BLaER1 treated with 17β-estradiol and CSF1 and Interleukin-3, amounts not matched to agents 10 nM and 100 nM (cell line): ENCODE results near the gene PITPNC1.
"Not testable (repeated sequence)": the region's sequence is repeated elsewhere in the genome, so short reads cannot be mapped to it uniquely, and the experiment has no call there.

Source experiments
- H3K27ac ChIP-seq, 11 experiments: shearing (Covaris generic); formaldehyde crosslinking; 2 replicates each; pipeline ENCODE4 v1.8.1; 2022
- H3K27me3 ChIP-seq, 11 experiments: shearing (Covaris generic); formaldehyde crosslinking; 2 replicates each; pipeline ENCODE4 v1.8.1; 2022
- H3K36me3 ChIP-seq, 11 experiments: shearing (Covaris generic); formaldehyde crosslinking; 2 replicates each; pipeline ENCODE4 v1.8.1; 2022
- H3K4me1 ChIP-seq, 10 experiments: shearing (Covaris generic); formaldehyde crosslinking; 2 replicates each; pipeline ENCODE4 v1.8.1; 2022
- H3K4me2 ChIP-seq, 11 experiments: shearing (Covaris generic); formaldehyde crosslinking; 2 replicates each; pipeline ENCODE4 v1.8.1; 2022
- H3K4me3 ChIP-seq, 10 experiments: shearing (Covaris generic); formaldehyde crosslinking; 2 replicates each; pipeline ENCODE4 v1.8.1; 2022
- H3K9ac ChIP-seq, 11 experiments: shearing (Covaris generic); formaldehyde crosslinking; 2 replicates each; pipeline ENCODE4 v1.8.1; 2022
- H3K9me3 ChIP-seq, 11 experiments: shearing (Covaris generic); formaldehyde crosslinking; replicated peaks in 1 of 11; 2 replicates each; pipeline ENCODE4 v1.8.1; 2022
- H4K20me1 ChIP-seq, 11 experiments: shearing (Covaris generic); formaldehyde crosslinking; 2 replicates each; pipeline ENCODE4 v1.8.1; 2022
- Cebpa-rat ChIP-seq, 11 experiments: shearing (Covaris generic); IDR thresholded peaks; 2 replicates each; pipeline ENCODE4 v1.8.1; 2022

Gene PITPNC1

GRCh38 chr17:67644061-67644460, 267.0 kb downstream of the PITPNC1 start:
- H3K9ac ChIP-seq = no peak overlapping the region
- TF ChIP-seq Cebpa-rat (IDR thresholded peaks at IDR 0.05) = no peak
- no peak overlapping the region for H3K4me3 ChIP-seq
- no peaks in the 10 kb centered on the region for H4K20me1 ChIP-seq
- no peaks in the 10 kb centered on the region for H3K9me3 ChIP-seq
- no peaks in the 10 kb centered on the region for H3K27me3 ChIP-seq
- peaks cover 0 to 29% (median 20%) of the 10 kb centered on the region in 10 experiments; a peak in 13 of 20 replicates for H3K4me1 ChIP-seq
- H3K4me2 ChIP-seq = no peak overlapping the region
- peaks cover 0 to 58% (median 27%) of the 10 kb centered on the region in 11 experiments; a peak in 12 of 22 replicates for H3K36me3 ChIP-seq
- H3K27ac ChIP-seq = no peak overlapping the region

DNA sequence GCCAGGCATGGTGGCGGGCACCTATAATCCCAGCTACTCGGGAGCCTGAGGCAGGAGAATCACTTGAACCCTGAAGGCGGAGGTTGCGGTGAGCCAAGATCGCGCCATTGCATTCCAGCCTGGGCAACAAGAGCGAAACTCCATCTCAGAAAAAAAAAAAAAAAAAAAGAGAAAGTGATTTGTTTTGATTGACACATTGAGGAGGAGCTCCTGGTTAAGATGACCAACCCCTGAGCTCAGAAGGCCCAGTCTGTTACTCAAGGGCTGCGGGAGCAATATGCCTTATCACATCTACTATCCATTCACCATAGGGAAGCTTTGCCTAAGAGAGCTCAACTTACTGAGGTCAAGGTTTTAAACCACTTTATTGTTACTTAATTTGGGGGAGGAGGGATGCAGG, 268.1 kb downstream of the PITPNC1 start:
- not testable (repeated sequence) for H3K9ac ChIP-seq, H3K9me3 ChIP-seq, H4K20me1 ChIP-seq, H3K4me3 ChIP-seq, H3K27ac ChIP-seq, H3K4me2 ChIP-seq, H3K27me3 ChIP-seq
- Histone ChIP-seq H3K36me3 (peaks cover 0 to 50% (median 23%) of the 10 kb centered on the region in 11 experiments; a peak in 12 of 22 replicates), H3K4me1 (peaks cover 0 to 31% (median 21%) of the 10 kb centered on the region in 10 experiments; a peak in 13 of 20 replicates)

DNA sequence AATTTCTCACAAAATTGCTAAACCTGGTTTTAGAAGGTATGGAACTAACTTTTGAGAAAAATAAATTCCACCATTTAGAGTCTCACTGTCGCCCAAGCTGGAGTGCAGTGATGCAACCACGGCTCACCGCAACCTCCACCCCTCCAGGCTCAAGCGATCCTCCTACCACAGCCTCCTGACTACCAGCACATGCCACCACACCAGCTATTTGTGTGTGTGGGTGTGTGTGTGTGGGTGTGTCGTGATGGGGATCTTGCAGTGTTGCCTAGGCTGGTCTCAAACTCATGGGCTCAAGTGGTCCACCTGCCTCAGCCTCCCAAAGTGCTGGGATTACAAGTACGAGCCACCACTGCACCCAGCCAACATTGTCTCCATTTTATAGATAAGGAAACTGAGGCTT, 269.4 kb downstream of the PITPNC1 start:
- Histone ChIP-seq H4K20me1 (no peaks in the 10 kb centered on the region), H3K4me3 (no peak overlapping the region), H3K9ac (no peak overlapping the region), H3K4me1 (peaks cover 0 to 31% (median 21%) of the 10 kb centered on the region in 10 experiments; a peak in 13 of 20 replicates), H3K36me3 (peaks cover 0 to 47% (median 23%) of the 10 kb centered on the region in 11 experiments; a peak in 12 of 22 replicates), H3K27ac (no peak overlapping the region), H3K9me3 (no peaks in the 10 kb centered on the region), H3K27me3 (no peaks in the 10 kb centered on the region), H3K4me2 (peak overlapping the region in 4 of 11 experiments; percentile 42 to 49 (median 46); a peak in 5 of 22 replicates)
- no peak for TF ChIP-seq Cebpa-rat (IDR thresholded peaks at IDR 0.05)

DNA sequence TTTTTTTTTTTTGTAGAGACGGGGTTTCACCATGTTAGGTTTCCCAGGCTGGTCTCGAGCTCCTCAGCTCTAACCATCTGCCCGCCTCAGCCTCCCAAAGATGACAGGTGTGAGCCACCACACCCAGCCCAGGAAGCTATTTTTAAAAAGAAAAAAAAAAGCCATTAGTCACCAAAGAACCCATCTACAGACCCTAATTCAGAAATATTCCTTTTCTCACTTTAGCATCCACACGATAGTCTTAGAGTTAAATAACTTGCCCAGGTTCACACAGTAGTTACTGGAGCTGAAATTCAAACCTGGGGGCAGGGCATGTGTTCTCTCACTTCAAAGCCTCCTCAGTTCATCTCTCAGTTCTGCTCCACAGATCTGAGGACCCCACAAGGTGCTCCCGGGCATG, 270.4 kb downstream of the PITPNC1 start:
- no peaks in the 10 kb centered on the region; a peak in 1 of 22 replicates for H3K9me3 ChIP-seq
- H3K4me2 ChIP-seq = peak overlapping the region in 7 of 11 experiments; percentile 7 to 49 (median 42); a peak in 11 of 22 replicates
- H3K9ac ChIP-seq = no peak overlapping the region
- no peaks in the 10 kb centered on the region for H3K27me3 ChIP-seq
- no peak overlapping the region for H3K4me3 ChIP-seq
- no peak overlapping the region for H3K27ac ChIP-seq
- peaks cover 3 to 50% (median 29%) of the 10 kb centered on the region in 11 experiments; a peak in 16 of 22 replicates for H3K36me3 ChIP-seq
- peaks cover 0 to 31% (median 21%) of the 10 kb centered on the region in 10 experiments; a peak in 13 of 20 replicates for H3K4me1 ChIP-seq
- H4K20me1 ChIP-seq = no peaks in the 10 kb centered on the region
- TF ChIP-seq Cebpa-rat (IDR thresholded peaks at IDR 0.05) = no peak

GRCh38 chr17:67648032-67648905, 271.2 kb downstream of the PITPNC1 start:
- peak overlapping the region in 6 of 11 experiments; percentile 3 to 49 (median 44); a peak in 10 of 22 replicates for H3K4me2 ChIP-seq
- no peak overlapping the region for H3K9ac ChIP-seq
- no peaks in the 10 kb centered on the region for H3K27me3 ChIP-seq
- H3K4me3 ChIP-seq = no peak overlapping the region
- H4K20me1 ChIP-seq = no peaks in the 10 kb centered on the region
- peaks cover 0 to 31% (median 21%) of the 10 kb centered on the region in 10 experiments; a peak in 13 of 20 replicates for H3K4me1 ChIP-seq
- no peak for TF ChIP-seq Cebpa-rat (IDR thresholded peaks at IDR 0.05)
- peaks cover 7 to 53% (median 30%) of the 10 kb centered on the region in 11 experiments; a peak in 16 of 22 replicates for H3K36me3 ChIP-seq
- H3K9me3 ChIP-seq = no peaks in the 10 kb centered on the region; a peak in 1 of 22 replicates
- H3K27ac ChIP-seq = 0 out of 22 replicates have a peak overlapping the region, but pooled peaks of 1 of the 11 experiments have one; percentile 4

DNA sequence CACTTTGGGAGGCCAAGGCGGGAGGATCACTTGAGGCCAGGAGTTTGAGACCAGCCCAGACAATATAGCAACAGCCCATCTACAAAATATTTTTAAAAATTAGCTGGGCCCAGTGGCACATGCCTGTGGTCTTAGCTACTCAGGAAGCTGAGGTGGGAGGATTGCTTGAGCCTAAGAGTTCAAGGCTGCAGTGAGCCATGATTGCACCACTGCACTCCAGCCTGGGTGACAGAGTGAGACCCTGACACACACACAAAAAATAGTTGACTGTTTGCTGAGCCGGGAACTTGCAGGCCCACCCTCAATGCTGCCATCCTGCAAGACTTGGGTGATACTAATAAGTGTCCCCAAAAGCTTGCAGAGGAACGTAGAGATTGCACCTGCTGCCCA, 271.8 kb downstream of the PITPNC1 start:
- H3K9me3 ChIP-seq, H4K20me1 ChIP-seq, H3K27me3 ChIP-seq, H3K9ac ChIP-seq, H3K4me3 ChIP-seq: not testable (repeated sequence)
- peaks cover 0 to 31% (median 21%) of the 10 kb centered on the region in 10 experiments; a peak in 13 of 20 replicates for H3K4me1 ChIP-seq
- H3K27ac ChIP-seq = 0 out of 22 replicates have a peak overlapping the region, but pooled peaks of 1 of the 11 experiments have one; percentile 4
- peaks cover 7 to 53% (median 30%) of the 10 kb centered on the region in 11 experiments; a peak in 17 of 22 replicates for H3K36me3 ChIP-seq
- H3K4me2 ChIP-seq = peak overlapping the region in 6 of 11 experiments; percentile 3 to 47 (median 22); a peak in 6 of 22 replicates

GRCh38 chr17:67649891-67650290, 272.8 kb downstream of the PITPNC1 start:
- Histone ChIP-seq H3K36me3 (peaks cover 11 to 55% (median 34%) of the 10 kb centered on the region in 11 experiments; a peak in 18 of 22 replicates), H3K4me1 (peaks cover 0 to 31% (median 21%) of the 10 kb centered on the region in 10 experiments; a peak in 13 of 20 replicates), H3K9ac (no peak overlapping the region), H4K20me1 (no peaks in the 10 kb centered on the region), H3K9me3 (peaks cover 0 to 13% (median 2%) of the 10 kb centered on the region in 11 experiments; a peak in 6 of 22 replicates), H3K27me3 (no peaks in the 10 kb centered on the region), H3K4me3 (no peak overlapping the region), H3K27ac (no peak overlapping the region), H3K4me2 (no peak overlapping the region)
- no peak for TF ChIP-seq Cebpa-rat (IDR thresholded peaks at IDR 0.05)

DNA sequence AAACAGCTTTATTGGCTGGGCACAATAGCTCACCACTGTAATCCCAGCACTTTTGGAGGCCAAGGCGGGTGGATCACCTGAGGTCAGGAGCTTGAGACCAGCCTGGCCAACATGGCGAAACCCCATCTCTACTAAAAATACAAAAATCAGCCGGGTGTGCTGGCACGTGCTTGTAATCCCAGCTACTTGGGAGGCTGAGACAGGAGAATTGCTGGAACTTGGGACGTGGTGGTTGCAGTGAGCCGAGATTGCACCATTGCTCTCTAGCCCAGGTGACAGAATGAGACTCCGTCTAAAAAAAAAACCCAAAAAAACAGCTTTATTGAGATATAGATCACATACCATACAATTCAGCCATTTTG, 274.1 kb downstream of the PITPNC1 start:
- H3K27ac ChIP-seq, H3K9ac ChIP-seq, H3K4me2 ChIP-seq, H3K4me3 ChIP-seq, H3K27me3 ChIP-seq, H4K20me1 ChIP-seq: not testable (repeated sequence)
- peaks cover 0 to 31% (median 21%) of the 10 kb centered on the region in 10 experiments; a peak in 13 of 20 replicates for H3K4me1 ChIP-seq
- H3K36me3 ChIP-seq = peaks cover 11 to 57% (median 45%) of the 10 kb centered on the region in 11 experiments; a peak in 18 of 22 replicates
- H3K9me3 ChIP-seq = peaks cover 0 to 26% (median 14%) of the 10 kb centered on the region in 11 experiments; a peak in 15 of 22 replicates

GRCh38 chr17:67652433-67652832, 275.4 kb downstream of the PITPNC1 start:
- no peak overlapping the region for H3K9ac ChIP-seq
- H3K4me1 ChIP-seq = peaks cover 0 to 18% (median 13%) of the 10 kb centered on the region in 10 experiments; a peak in 13 of 20 replicates
- H3K9me3 ChIP-seq = peaks cover 7 to 38% (median 26%) of the 10 kb centered on the region in 11 experiments
- no peaks in the 10 kb centered on the region for H3K27me3 ChIP-seq
- no peak for TF ChIP-seq Cebpa-rat (IDR thresholded peaks at IDR 0.05)
- H3K27ac ChIP-seq = no peak overlapping the region
- no peak overlapping the region for H3K4me2 ChIP-seq
- H3K4me3 ChIP-seq = no peak overlapping the region
- peaks cover 11 to 68% (median 54%) of the 10 kb centered on the region in 11 experiments; a peak in 18 of 22 replicates for H3K36me3 ChIP-seq
- no peaks in the 10 kb centered on the region for H4K20me1 ChIP-seq
